SH-SY5Y (cell line): ENCODE measurements around the gene GPR37L1.

Source experiments
- GATA2 ChIP-seq: IDR thresholded peaks from 2 replicates; pipeline ENCODE4 v1.6.1; 2011; ENCODE audit warnings: mild to moderate bottlenecking, low read depth, low read length
- GATA3 ChIP-seq: IDR thresholded peaks from 2 replicates; pipeline ENCODE4 v1.6.1; 2011; ENCODE audit warnings: low read depth, mild to moderate bottlenecking, low read length, moderate library complexity

DNA sequence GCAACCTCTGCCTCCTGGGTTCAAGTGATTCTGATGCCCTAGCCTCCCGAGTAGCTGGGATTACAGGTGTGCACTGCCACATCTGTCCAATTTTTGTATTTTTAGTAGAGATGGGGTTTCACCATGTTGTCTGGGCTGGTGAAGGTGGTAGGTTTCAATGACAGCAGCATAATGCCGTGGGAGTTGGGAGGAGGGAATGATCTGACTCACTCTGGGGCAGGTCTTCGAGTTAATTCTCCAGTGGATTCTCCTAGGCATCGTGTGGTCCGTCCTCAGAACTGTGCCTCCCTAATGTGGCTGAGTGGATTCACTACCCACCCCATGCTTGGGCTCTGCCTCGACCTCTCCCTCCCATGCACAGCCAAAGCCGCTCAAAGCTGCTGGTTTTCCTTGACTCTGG is 1.7 kb upstream of the GPR37L1 start:
- TF ChIP-seq GATA2 (no peak), GATA3 (no peak)
